HepG2 (cell line): ENCODE results near the gene ARHGAP33. TPM values are rescaled to one million over a fixed set of nuclear protein-coding genes. Genes with fewer than 3 reads are reported as not detected.

Experiments used
- ATAC-seq: fragments of 200-7000 bp; cut with Tn5 transposase; 3 replicates; pipeline ENCODE4 v1.9.1; 2020; ENCODE audit warnings: mild to moderate bottlenecking, moderate library complexity
- BruUV-seq: library from RNA; stranded (reverse); fragments of 400-500 nt; replicated peaks from 2 replicates; lab custom pipeline; 2021; lab: Mats Ljungman, UMichigan
- CTCF ChIA-PET: fragments of 300-600 bp; formaldehyde crosslinking; extraction: SDS; loops from one replicate; lab custom pipeline; 2021; ENCODE audit warnings: low total read pairs, inconsistent platforms, low intra/inter-chr PET ratio; lab: Yijun Ruan, JAX
- POLR2A ChIA-PET: fragments of 350-600 bp; sonication (Branson Sonifier 250); formaldehyde crosslinking; loops from one replicate; lab custom pipeline; 2020; ENCODE audit warnings: antibody characterized with exemption, inconsistent platforms; lab: Yijun Ruan, JAX
- DNase-seq: peaks from one replicate; pipeline ENCODE4 v3.0.0-alpha.2; 2015; ENCODE audit warnings: low spot score
- FAIRE-seq: peaks from 3 replicates; lab custom pipeline; 2011; peaks lifted over from hg19 to GRCh38; lab: Jason Lieb, UNC
- H2AFZ ChIP-seq: one replicate; pipeline ENCODE4 v1.6.1; 2011; ENCODE audit warnings: low read length, inconsistent platforms
- H3K27ac ChIP-seq: fragments of 300-600 bp; 3 replicates; pipeline ENCODE4 v1.8.0; 2011; ENCODE audit warnings: mixed run types, mild to moderate bottlenecking, mixed read lengths, low read length, inconsistent platforms; ENCODE audit not compliant: insufficient read depth; ENCODE audit errors: extremely low read length
- H3K27me3 ChIP-seq, 2 experiments: fragments of 200-600 bp in 1 of 2; 2 replicates in 1 of 2; 3 replicates in 1 of 2; pipeline versions ENCODE4 v1.6.0 to v1.8.0; 2011; ENCODE audit warnings: low read length in 2 of 2, mild to moderate bottlenecking in 2 of 2, moderate library complexity in 2 of 2, inconsistent platforms in 1 of 2; ENCODE audit not compliant: insufficient read depth in 2 of 2, control insufficient read depth in 1 of 2
- H3K36me3 ChIP-seq, 2 experiments: fragments of 200-600 bp in 1 of 2; replicated peaks in 1 of 2; 2 replicates in 1 of 2; 3 replicates in 1 of 2; pipeline versions ENCODE4 v1.5.1 to v1.8.0; 2011; ENCODE audit warnings: low read length in 2 of 2, inconsistent platforms in 1 of 2; ENCODE audit not compliant: insufficient read depth in 2 of 2, control insufficient read depth in 1 of 2
- H3K4me1 ChIP-seq: 2 replicates; pipeline ENCODE4 v1.5.1; 2012; ENCODE audit warnings: low read length, inconsistent platforms; ENCODE audit not compliant: insufficient read depth
- H3K4me2 ChIP-seq: 2 replicates; pipeline ENCODE4 v1.6.0; 2011; ENCODE audit warnings: low read depth, low read length, inconsistent platforms
- H3K4me3 ChIP-seq, 3 experiments: fragments of 200-600 bp in 1 of 3; sonication (generic), shearing (Covaris generic) in 1 of 3; replicated peaks in 1 of 3; 2 replicates each; pipeline ENCODE4 v1.5.1; 2011 to 2016; ENCODE audit warnings: low read length in 3 of 3, inconsistent platforms in 2 of 3, low read depth in 2 of 3, mild to moderate bottlenecking in 2 of 3, control low read depth in 1 of 3, mixed read lengths in 1 of 3; ENCODE audit not compliant: insufficient read depth in 1 of 3
- H3K79me2 ChIP-seq: one replicate; pipeline ENCODE4 v1.6.1; 2011; ENCODE audit warnings: low read length, inconsistent platforms; ENCODE audit not compliant: insufficient read depth
- H3K9ac ChIP-seq: 2 replicates; pipeline ENCODE4 v1.6.0; 2011; ENCODE audit warnings: mild to moderate bottlenecking, low read depth, low read length, inconsistent platforms; ENCODE audit not compliant: insufficient read depth
- H3K9me3 ChIP-seq: 2 replicates; pipeline ENCODE4 v1.5.1; 2012; ENCODE audit warnings: mild to moderate bottlenecking, low read length
- H4K20me1 ChIP-seq: 2 replicates; pipeline ENCODE4 v1.6.0; 2011; ENCODE audit warnings: inconsistent platforms, mild to moderate bottlenecking, low read length, moderate library complexity; ENCODE audit not compliant: insufficient read depth
- EEA1 ChIP-seq: sonication (generic); formaldehyde crosslinking; IDR thresholded peaks from 2 replicates; pipeline ENCODE4 v1.5.1; 2020; ENCODE audit warnings: mild to moderate bottlenecking, missing genetic modification reagents, borderline replicate concordance
- ETS1 ChIP-seq: sonication (generic); formaldehyde crosslinking; IDR thresholded peaks from 2 replicates; pipeline ENCODE4 v1.4.0; 2020; ENCODE audit warnings: missing genetic modification reagents
- FOXP4 ChIP-seq: sonication (generic); formaldehyde crosslinking; IDR thresholded peaks from 2 replicates; pipeline ENCODE4 v1.4.0; 2020; ENCODE audit warnings: missing genetic modification reagents
- GABPA ChIP-seq, 2 experiments: IDR thresholded peaks; 2 replicates each; pipeline ENCODE4 v1.6.1; 2011 to 2016; ENCODE audit warnings: low read depth in 2 of 2, low read length in 1 of 2, missing biosample characterization in 1 of 2, missing genetic modification characterization in 1 of 2
- RBFOX2 ChIP-seq: fragments of 200-400 bp; formaldehyde crosslinking; IDR thresholded peaks from 2 replicates; pipeline ENCODE4 v1.6.1; 2017; ENCODE audit warnings: low read depth, mild to moderate bottlenecking, low read length
- TMF1 ChIP-seq: sonication (generic); formaldehyde crosslinking; IDR thresholded peaks from 2 replicates; pipeline ENCODE4 v1.8.1; 2022; ENCODE audit warnings: low read depth, missing genetic modification reagents
- U2AF1 ChIP-seq: fragments of 200-400 bp; formaldehyde crosslinking; optimal IDR thresholded peaks from 2 replicates; pipeline ENCODE3; 2017; ENCODE audit warnings: mild to moderate bottlenecking, low read depth, low read length
- ZNF20 ChIP-seq: sonication (generic); formaldehyde crosslinking; IDR thresholded peaks from 2 replicates; pipeline ENCODE4 v1.4.0; 2020; ENCODE audit warnings: mild to moderate bottlenecking, moderate library complexity, missing genetic modification reagents
- ZNF513 ChIP-seq: sonication (generic); formaldehyde crosslinking; conservative IDR thresholded peaks from 2 replicates; pipeline ENCODE4 v1.5.0; 2020; ENCODE audit warnings: missing genetic modification reagents
- ZNF572 ChIP-seq: sonication (generic); formaldehyde crosslinking; IDR thresholded peaks from 2 replicates; pipeline ENCODE4 v1.5.1; 2020; ENCODE audit warnings: mild to moderate bottlenecking, missing genetic modification reagents
- WGBS: methylation state at CpG from one replicate; pipeline ENCODE4 v1.1.6; 2017; ENCODE audit warnings: low lambda C conversion rate; 5-methylcytosine and 5-hydroxymethylcytosine counted together
- in situ Hi-C: cut with HindIII; loops from 2 replicates; pipeline ENCODE4 v1.10.0; 2017; ENCODE audit warnings: low pct_unique_long_range_greater_than_20kb; ENCODE audit not compliant: extremely low pct_ligation_motif_present
- intact Hi-C: fragments of 100-400 bp; cut with micrococcal nuclease; formaldehyde crosslinking; loops from one replicate; pipeline ENCODE4 v1.10.0; 2022; ENCODE audit not compliant: unreplicated experiment
- polyA plus RNA-seq, 8 experiments: library from polyadenylated mRNA; depleted of rRNA in 3 of 8; stranded (reverse) in 7 of 8; unstranded in 1 of 8; fragments of >200 nt; fragmentation: Illumina TruSeq in 4 of 8; extraction: Trizol in 4 of 8; gene quantifications; 2 replicates each; pipeline versions ENCODE4 v1.2.1 to v1.2.3, GENCODE V29; 2011 to 2016; ENCODE audit warnings: low read depth in 4 of 8, missing spikeins in 1 of 8, mixed read lengths in 1 of 8; ENCODE audit not compliant: insufficient read depth in 1 of 8
- total RNA-seq, 5 experiments: library from RNA; depleted of rRNA; stranded (reverse); fragments of >200 nt; fragmentation: Illumina TruSeq; extraction: Trizol; gene quantifications; 2 replicates each; pipeline ENCODE4 v1.2.3, GENCODE V29; 2016; ENCODE audit warnings: low read depth in 1 of 5

ARHGAP33 gene
- total and polyA plus RNA-seq, 2 of the 13 experiments (the other 11 are each of a cell fraction or from before 2014, with no cell fraction given) = 1.3 to 2.7 TPM

- no peak overlapping the region for H3K27ac ChIP-seq
- no peaks in the 10 kb centered on the region for H3K27me3 ChIP-seq
- WGBS = 96% methylated on average over 16 of the region's 25 CpGs
- no TSS peak for BruUV-seq
- H3K9ac ChIP-seq = no peak overlapping the region
- no peak overlapping the region for H3K4me2 ChIP-seq
- POLR2A ChIA-PET = interaction anchor here (0.5 to 1.7 kb wide), 3 partner anchors 13 to 200 kb away, joined by 3 to 8 read pairs (median 7); no protein-coding TSS in a partner anchor
- TF ChIP-seq ZNF572 (no peak), RBFOX2 (peak; percentile 51; the same call in 1 of the 2 replicates), EEA1 (no peak), TMF1 (CRISPR knock-in tag) (no peak)
- ATAC-seq (no peak), FAIRE-seq (no peak), DNase-seq (no peak)
- H3K4me1 ChIP-seq = no peaks in the 10 kb centered on the region
- peaks cover 66 to 97% of the 10 kb centered on the region in 2 experiments for H3K36me3 ChIP-seq
- no peaks in the 10 kb centered on the region for H4K20me1 ChIP-seq
- no peaks in the 10 kb centered on the region for H3K9me3 ChIP-seq
- H2AFZ ChIP-seq = no peak overlapping the region
- CTCF ChIA-PET = no interaction called here
- intact Hi-C loops = no loop called here
- H3K79me2 ChIP-seq = no peaks in the 10 kb centered on the region
- no peak overlapping the region for H3K4me3 ChIP-seq
- in situ Hi-C loops = no loop called here
Measured at GRCh38 chr19:35727053-35727955, 48.1 kb upstream of the ARHGAP33 start.

- in situ Hi-C loops (no loop called here), intact Hi-C loops (no loop called here)
- no peaks in the 10 kb centered on the region for H4K20me1 ChIP-seq
- no peak overlapping the region for H3K27ac ChIP-seq
- no peaks in the 10 kb centered on the region for H3K79me2 ChIP-seq
- H3K27me3 ChIP-seq = no peaks in the 10 kb centered on the region
- no TSS peak for BruUV-seq
- no peaks in the 10 kb centered on the region for H3K4me1 ChIP-seq
- no peak overlapping the region for H2AFZ ChIP-seq
- POLR2A ChIA-PET = interaction anchor here (0.5 to 1.4 kb wide), 2 partner anchors 12 to 199 kb away, joined by 3 to 7 read pairs; no protein-coding TSS in a partner anchor
- no peak overlapping the region for H3K9ac ChIP-seq
- 98% methylated on average over 19 of the region's 19 CpGs for WGBS
- FAIRE-seq = no peak
- DNase-seq = no peak
- H3K36me3 ChIP-seq = peaks cover 61 to 95% of the 10 kb centered on the region in 2 experiments; a peak in 4 of 5 replicates
- no peak for ATAC-seq
- no peaks in the 10 kb centered on the region for H3K9me3 ChIP-seq
- CTCF ChIA-PET = no interaction called here
- H3K4me2 ChIP-seq = no peak overlapping the region
- no peak overlapping the region for H3K4me3 ChIP-seq
- no peak for TF ChIP-seq ZNF513
- no peak for TF ChIP-seq ZNF20 (CRISPR knock-in tag)
- no peak for TF ChIP-seq U2AF1
- TF ChIP-seq FOXP4 (CRISPR knock-in tag) = no peak
- no peak for TF ChIP-seq ETS1 (CRISPR knock-in tag)
- TF ChIP-seq GABPA (IDR thresholded peaks at IDR 0.05; ENCODE audit: low read depth, low read length) = no peak
- TF ChIP-seq GABPA (CRISPR knock-in tag; IDR thresholded peaks at IDR 0.05; ENCODE audit: low read depth) = no peak
Measured at GRCh38 chr19:35727956-35728706, 47.2 kb upstream of the ARHGAP33 start.
